Measurements from ENCODE around the gene RNF217.
"Not testable (repeated sequence)": the region's sequence is repeated elsewhere in the genome, so short reads cannot be mapped to it uniquely, and the experiment has no call there.

RNF217 gene, protein sequence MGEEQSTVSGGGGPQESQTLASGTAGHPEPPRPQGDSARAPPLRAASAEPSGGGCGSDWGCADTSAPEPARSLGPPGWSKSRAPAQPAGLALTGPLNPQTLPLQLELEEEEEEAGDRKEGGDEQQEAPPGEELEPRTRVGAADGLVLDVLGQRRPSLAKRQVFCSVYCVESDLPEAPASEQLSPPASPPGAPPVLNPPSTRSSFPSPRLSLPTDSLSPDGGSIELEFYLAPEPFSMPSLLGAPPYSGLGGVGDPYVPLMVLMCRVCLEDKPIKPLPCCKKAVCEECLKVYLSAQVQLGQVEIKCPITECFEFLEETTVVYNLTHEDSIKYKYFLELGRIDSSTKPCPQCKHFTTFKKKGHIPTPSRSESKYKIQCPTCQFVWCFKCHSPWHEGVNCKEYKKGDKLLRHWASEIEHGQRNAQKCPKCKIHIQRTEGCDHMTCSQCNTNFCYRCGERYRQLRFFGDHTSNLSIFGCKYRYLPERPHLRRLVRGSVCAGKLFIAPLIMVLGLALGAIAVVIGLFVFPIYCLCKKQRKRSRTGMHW

DNA sequence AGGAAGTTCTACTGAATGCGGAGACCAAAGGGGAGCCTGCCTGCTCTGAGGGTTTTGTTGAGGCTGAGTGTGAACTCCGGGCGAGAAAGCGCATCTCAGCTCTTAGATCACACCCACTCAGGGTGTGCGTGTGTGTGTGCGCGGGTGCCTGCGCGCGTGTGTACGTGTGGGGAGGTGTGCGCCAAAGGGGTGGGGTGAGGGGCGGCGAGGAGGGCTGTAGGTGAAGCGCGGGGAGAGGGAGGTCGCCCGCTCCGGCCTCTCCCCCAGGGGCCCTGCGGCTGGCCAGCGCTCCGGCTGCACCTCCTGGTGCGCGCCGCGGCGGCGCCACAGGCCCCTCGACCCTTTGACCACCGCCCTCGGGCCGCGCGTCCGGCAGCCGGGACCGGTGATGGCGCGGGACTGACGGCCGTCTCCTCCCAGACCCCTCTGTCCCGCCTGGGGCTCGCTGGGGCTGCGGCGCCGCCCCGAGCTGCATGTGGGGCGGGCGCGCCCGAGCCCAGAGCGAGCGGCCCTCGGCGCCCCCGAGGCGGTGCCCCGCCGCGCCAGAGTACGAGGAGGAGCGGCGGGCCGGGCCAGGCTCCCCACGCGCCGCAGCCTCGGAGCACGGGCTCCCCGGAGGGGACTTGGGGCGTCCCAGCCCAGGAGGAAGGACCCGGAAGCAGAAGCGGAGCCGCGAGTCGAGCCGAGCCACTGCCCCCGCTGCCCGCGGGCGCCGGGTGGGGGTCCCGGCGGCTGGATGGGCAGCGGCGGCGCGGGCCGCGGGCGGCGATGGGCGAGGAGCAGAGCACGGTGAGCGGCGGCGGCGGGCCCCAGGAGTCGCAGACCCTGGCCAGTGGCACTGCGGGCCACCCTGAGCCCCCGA lies at the start of gene RNF217:
Gene RNF217, plus strand, starts transcription at position 661 of the 862 bp plus-strand sequence. Its CDS starts 108 bp downstream, at position 769.
- in situ Hi-C loops (cut with MboI; ENCODE audit: low sequenced_read_pairs) = no loop called here

DNA sequence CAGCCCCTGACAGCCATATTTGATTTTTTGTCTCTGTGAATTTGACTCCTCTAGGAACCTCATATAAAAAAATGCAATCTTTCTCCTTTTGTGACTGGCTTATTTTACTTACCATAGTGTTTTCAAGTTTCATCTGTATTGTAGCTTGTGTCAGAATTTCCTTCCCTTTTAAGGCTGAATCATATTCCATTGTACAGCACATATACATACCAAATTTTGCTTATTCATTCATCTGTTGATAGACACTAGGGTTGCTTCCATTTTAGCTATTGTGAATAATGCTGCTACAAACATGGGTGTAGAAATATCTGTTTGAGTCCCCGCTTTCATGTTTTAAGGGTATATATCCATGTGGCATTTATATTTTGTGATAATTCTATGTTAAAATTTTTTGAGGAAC lies 49.2 kb upstream of the RNF217 start:
- in situ Hi-C loops (cut with MboI; ENCODE audit: low sequenced_read_pairs) = no loop called here

DNA sequence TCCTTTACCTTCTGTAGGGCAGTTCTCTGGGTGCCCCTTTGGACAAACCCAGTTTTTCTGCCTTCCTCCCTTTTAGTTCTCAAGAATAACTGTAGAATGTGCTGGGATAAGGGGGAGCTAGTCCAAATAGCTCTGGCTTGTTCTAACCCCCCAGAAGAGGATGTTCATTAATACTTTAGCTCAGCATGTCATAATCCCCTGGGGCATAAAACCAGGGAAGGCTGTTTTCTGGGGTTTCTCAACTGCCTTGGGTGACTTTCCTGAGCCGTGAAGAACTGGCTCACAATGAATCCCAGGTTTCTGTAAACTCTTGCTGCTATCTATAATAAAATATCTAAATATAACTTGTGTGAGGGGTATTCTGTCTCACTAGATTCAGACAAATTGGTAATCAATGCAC lies 44.5 kb upstream of the RNF217 start:
- in situ Hi-C loops (cut with MboI; ENCODE audit: low sequenced_read_pairs) = no loop called here

DNA sequence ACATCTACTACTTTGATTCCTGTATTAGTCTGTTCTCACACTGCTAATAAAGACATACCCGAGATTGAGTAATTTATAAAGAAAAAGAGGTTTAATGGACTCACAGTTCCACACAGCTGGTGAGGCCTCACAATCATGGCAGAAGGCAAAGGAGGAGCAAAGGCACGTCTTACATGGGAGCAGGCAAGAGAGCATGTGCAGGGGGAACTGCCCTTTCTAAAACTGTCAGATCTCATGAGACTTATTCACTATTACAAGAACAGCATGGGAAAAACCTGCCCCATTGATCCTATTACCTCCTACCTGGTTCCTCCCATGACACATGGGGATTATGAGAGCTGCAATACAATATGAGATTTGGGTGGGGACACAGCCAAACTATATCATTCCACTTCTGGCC lies 42.5 kb upstream of the RNF217 start:
- in situ Hi-C loops (cut with MboI; ENCODE audit: low sequenced_read_pairs) = not testable (repeated sequence)

DNA sequence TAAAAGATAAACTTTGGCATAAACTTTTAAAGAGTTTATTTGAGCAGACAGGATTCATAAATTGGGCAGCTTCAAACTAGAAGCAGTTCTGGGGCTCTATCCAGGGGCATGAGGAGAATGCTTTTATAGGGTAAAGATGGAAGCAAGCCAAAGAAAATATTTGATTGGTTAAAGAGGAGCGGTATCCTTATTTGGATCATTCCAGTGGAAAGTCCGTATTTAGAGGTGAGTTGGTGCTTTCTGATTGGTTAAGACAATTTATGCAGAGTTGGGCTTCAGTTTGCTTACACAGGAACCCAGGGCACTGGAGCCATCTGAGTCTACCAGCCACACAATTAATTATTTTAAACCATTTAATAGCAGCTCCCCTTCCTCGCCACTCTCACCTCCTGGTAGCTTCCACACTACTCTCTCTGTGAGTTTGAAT lies 37.9 kb upstream of the RNF217 start:
- in situ Hi-C loops (cut with MboI; ENCODE audit: low sequenced_read_pairs) = no loop called here

DNA sequence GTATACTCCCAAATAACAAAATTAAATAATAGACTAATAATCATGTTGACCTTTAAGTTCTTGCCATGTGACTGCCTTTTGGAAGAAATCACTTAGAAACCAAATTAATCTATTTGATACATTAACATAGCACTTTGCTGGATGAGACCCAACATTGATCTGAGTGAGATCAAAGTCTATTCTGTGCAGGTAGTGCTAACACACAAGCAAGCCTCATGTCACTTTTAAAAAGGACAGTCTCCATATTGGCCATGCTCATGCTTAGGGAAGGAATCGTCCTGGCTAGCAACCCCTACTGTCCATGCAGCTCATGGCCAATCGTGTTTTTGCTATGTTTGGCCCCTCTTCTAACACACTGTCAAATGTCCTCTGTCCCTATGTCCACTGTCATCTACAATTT lies 35.8 kb upstream of the RNF217 start:
- in situ Hi-C loops (cut with MboI; ENCODE audit: low sequenced_read_pairs) = no loop called here

DNA sequence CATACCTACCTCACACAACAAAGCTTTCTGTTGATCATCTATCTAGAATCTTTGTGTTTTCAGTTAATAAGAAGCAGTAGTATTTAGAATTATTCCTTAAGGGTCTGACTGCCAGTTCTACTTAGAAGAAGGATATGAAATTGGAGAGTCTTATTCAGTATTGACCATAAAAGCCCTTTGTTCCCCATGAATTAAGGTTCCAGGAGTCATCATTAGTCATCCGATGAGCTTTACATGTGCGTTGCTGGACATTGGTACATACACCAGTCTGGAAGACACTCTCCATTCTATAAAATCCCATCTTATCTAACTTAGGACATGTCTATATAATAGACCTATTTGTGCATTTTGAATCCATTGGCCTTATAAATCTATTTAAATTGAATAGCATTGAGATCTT lies 34.4 kb upstream of the RNF217 start:
- in situ Hi-C loops (cut with MboI; ENCODE audit: low sequenced_read_pairs) = no loop called here

DNA sequence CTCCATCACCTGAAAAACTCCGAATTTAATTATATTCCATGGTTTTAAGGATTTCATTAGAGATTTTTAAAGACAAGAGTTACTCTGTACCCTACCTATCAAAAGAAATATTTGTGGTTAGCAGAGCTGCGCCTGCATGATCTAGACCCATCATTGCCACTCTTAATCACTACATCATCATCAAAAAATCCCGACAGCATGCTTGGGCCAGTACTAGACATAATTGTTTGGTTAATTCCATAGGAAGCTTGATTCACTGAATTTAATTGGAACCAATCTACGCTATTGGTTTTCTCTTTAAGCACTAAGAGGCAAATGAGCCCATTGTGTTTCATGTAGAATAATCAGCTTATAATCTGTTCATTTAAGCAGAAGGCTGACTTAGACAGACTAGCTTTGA lies 33.4 kb upstream of the RNF217 start:
- in situ Hi-C loops (cut with MboI; ENCODE audit: low sequenced_read_pairs) = no loop called here

DNA sequence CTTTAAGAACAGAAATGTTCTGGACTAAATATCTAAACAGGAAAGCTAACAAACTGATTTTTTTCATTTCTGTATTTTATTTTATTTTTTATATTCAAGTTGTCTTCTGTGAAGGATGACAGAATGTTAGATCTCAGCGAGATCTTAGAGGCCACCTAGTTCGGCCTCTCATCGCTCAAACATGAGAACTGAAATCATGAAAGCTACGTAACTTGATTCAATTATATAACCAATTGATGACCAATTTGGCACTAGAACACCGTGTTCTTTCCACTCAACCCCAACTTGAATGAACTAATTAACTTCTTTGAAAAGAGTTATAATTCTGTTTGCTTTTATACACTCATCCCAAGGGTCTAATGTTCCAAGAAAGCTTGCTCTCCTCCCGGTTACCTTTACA lies 24.6 kb upstream of the RNF217 start:
- in situ Hi-C loops (cut with MboI; ENCODE audit: low sequenced_read_pairs) = no loop called here

DNA sequence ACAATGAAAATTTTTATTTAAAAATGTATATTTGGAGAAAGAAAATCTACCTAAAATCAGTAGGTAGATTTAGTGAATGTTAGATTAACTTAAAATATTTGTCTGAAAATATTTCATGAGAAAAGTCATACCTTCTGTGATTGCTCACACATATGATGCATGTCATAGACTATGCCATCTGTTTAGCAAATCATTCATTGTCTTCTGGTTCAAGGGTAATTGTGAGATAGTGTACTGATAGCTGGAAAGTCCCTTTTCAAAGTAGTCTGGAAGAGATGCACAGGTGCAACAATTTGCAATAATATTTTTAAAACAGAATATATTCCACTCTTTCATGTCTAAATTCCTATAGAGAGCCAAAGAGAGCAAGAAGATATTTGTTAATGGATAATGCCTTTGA lies 21.0 kb upstream of the RNF217 start:
- in situ Hi-C loops (cut with MboI; ENCODE audit: low sequenced_read_pairs) = no loop called here

DNA sequence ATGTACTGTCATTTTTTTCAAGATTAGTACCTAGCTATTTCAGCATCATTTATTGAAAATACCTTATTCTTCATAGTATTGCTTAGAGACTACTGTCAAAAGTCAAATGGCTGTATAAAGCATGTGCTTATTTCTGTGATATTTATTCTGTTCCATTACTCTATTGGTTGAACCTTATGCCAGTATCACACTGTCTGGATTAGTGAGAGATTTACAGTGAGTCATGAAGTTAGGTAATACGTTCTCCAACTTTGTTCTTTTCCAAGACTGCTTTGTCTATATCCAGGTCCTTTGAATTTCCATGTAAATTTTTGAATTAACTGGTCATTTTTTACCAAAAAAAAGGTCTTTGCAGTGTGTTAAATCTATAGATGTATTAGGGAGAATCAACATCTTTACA lies 18.6 kb upstream of the RNF217 start:
- in situ Hi-C loops (cut with MboI; ENCODE audit: low sequenced_read_pairs) = no loop called here

DNA sequence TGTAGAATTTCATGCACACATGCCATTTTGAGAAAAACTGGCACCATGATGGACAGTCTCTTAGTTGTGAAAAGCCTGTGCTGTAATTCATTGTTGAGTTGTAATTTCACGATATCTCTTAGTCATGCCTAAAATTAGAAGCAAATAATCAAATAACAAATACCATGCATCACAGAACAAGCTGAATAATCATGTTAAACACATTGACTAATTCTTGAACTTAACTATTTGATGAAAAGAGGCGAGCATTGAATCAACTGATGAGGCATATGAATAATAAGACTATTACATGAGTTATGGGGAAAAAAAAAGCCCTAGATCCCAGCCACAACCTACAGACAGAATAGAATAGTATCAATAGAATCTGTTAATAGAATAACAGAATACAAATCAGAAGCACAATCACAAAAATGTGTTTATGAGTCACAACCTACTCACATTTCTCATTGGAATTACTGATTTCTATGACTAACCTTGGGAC lies 14.2 kb upstream of the RNF217 start:
- in situ Hi-C loops (cut with MboI; ENCODE audit: low sequenced_read_pairs) = no loop called here

DNA sequence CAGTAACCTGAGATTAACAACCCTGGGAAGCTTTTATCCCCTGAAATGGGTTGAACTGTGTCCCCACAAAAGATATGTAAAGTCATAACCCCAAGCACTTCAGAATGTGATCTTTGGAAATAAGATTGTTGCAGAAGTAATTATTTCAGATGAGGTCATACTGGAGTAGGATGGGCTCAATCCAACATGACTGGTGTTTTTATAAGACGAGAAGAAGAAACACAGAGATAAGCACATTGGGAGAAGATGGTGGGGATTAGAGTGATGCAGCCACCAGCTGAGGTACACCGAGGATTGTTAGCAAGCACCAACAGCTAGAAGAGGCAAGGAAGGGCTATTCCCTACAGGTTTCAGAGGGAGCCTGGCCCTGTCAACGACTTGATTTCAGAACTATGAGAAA lies 12.5 kb upstream of the RNF217 start:
- in situ Hi-C loops (cut with MboI; ENCODE audit: low sequenced_read_pairs) = no loop called here

DNA sequence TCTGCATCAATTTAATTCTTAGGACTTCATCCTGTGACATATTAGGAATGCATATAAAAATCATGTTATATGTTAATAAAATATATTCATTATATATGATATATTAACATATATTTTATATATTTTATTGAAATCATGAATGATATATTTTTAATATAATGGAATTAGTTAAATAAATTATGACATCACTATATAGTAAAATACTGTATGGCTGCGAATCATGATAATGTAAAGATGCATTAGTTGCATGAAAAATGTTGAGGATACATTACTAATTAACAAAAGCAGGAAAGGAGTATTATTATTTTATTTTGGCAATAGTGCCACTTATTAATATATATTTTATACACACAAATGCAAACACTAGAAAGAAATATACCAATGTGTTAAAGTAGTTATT lies 8.4 kb upstream of the RNF217 start:
- in situ Hi-C loops (cut with MboI; ENCODE audit: low sequenced_read_pairs) = no loop called here

DNA sequence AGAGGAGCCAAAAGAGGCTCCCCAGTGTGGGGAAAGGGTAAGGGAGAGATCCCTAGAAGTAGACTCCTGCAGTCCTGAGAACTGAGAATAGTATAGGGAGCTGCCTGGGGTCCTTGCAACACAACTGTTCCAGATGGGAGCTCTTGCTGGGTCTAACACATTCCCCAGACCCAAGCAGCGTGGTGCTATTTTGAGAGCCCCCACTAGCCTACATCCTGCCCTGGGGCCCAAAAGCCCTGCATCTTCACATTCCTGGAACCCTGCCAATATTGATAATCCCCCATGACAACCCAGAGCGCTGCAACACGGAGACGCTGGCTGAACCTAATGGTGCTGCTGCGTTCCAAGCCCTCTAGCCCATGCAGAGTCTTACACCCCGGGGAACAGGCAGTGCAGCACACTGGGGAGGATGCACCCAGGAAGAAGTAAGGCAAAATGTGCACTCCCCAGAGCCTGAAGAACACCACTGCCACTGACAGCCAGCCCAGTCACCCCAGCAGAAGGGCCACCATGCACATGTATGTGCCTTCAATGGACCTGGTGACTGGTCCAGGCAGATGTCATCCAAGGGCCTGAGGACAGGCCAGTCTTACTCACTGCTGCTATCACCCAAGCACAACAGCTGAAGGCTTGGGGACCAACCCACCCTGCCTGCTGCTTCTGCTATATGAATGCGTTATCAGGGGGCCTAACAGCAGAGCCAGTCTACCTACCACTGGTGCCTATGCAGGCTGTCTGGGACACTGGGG lies 7.0 kb upstream of the RNF217 start:
- in situ Hi-C loops (cut with MboI; ENCODE audit: low sequenced_read_pairs) = no loop called here

DNA sequence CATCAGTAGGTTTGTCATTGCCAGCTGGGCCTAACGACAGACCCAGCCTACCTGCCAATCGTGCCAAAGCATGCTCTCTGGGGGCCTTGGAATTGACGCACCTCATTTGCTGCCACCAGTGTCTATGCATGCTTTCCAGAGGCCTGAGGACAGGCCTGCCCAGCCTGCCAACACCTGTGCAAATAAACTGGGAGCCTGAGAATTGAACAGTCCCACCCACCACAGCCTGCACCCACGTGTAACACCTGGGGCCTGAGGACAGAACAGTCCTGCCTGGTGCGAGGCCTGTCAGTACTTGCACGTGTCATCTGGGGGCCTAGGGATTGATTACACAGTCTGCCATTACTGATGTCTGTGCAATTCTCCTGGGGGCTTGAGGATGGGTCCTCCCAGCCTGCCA lies 6.2 kb upstream of the RNF217 start:
- in situ Hi-C loops (cut with MboI; ENCODE audit: low sequenced_read_pairs) = no loop called here

DNA sequence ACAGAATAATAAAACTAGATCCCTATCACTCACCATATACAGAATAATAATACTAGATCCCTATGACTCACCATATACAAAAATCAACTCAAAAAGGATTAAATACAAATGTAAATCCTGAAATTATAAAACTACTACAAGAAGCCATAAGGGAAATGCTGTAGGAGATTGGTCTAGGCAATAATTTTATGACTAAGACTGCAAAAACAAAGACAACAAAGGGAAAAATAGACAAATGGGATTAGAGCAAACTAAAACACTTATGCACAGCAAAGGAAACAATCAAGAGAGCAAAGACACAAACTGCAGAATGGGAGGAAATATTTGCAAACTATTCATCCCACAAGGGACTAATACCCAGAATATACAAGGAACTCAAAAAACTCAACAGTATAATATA lies 4.1 kb upstream of the RNF217 start:
- in situ Hi-C loops (cut with MboI; ENCODE audit: low sequenced_read_pairs) = no loop called here

DNA sequence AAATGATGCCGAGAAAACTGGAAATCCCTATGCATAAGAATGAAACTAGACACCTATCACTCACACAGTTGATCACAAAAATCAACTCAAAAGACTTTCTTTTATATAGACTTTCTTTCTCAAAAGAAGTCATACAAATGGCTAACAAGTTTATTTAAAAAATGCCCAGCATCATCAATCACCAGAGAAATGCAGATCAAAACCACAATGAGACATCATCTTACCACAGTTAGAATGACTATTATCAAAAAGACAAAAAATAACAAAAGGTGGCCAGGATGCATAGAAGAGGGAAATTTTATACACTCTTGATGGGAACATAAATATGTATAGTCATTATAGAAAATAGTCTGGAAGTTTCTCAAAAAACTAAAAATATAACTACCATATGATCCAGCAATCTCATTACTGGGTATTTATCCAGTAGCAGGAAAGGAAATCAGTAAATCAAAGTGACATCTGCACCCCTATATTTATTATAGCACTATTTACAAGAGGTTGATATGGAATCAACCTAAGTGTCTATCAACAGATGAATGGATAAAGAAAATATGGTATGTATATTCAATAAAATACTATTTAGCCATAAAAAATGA lies 3.4 kb upstream of the RNF217 start:
- in situ Hi-C loops (cut with MboI; ENCODE audit: low sequenced_read_pairs) = no loop called here

DNA sequence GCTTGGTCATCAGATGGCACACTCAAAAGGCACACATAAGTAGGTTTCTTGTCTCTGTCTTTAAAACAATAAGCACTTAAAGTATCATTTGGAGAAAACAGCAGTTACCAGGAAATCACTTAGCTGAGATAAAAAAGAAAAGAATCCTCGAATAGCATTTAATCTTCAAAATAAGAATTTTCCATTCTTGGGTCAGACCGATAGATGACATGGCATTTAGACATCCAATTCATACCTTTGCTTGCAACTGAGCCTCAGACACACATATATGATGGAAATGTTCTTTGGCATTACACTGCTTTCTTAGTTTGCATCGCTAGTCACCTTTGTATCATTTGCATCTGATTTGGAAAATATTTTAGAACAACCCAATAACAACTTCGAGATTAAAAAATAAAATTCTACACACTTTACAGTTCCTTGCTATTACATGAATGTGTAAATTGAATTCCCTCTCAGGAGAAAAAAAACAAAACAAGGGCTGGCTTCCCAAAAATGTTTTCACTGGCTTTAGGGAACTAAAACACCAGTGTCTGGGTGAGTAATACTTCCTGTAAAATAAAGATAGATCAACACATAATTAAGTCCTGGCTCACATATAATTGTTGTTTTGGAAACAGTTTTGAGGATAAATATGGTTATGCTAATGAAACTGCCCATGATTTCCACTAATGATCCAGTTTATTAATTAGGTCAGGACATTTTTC lies 1.3 kb upstream of the RNF217 start:
- in situ Hi-C loops (cut with MboI; ENCODE audit: low sequenced_read_pairs) = no loop called here

DNA sequence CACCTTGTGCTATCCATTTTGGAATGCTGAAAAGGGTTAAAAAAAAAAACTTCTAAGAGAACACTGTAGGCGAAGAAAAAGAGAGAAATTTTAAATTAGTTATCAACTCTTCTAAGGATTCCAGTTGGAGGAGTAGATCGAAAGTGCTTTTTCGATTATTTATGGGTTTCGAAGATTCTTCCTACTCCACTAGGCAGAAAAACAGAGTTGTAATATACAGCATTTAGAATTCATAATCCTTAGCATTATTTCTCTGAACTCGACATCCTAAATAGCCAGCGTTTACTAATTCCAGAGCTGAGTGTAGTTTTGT lies 817 bp upstream of the RNF217 start:
- in situ Hi-C loops (cut with MboI; ENCODE audit: low sequenced_read_pairs) = no loop called here
